Nephron progenitor cell (in vitro differentiated cells): ENCODE data around the gene RNF214.

Source experiments
- DNase-seq: peaks from one replicate; pipeline ENCODE4 v3.0.0; 2021
- H3K27ac Mint-ChIP-seq: 2 replicates; pipeline ENCODE4 v1.8.0; 2021; ENCODE audit warnings: mild to moderate bottlenecking, moderate library complexity, mixed read lengths
- H3K27me3 Mint-ChIP-seq: 2 replicates; pipeline ENCODE4 v1.8.0; 2021; ENCODE audit warnings: mild to moderate bottlenecking, low read depth, mixed read lengths; ENCODE audit not compliant: poor library complexity
- H3K36me3 Mint-ChIP-seq: 2 replicates; pipeline ENCODE4 v1.8.0; 2021; ENCODE audit warnings: low read depth, mixed read lengths
- H3K4me1 Mint-ChIP-seq: 2 replicates; pipeline ENCODE4 v1.8.0; 2021; ENCODE audit warnings: mixed read lengths
- H3K4me3 Mint-ChIP-seq: 2 replicates; pipeline ENCODE4 v1.8.0; 2021; ENCODE audit warnings: mild to moderate bottlenecking, moderate library complexity, mixed read lengths
- H3K9me3 Mint-ChIP-seq: 2 replicates; pipeline ENCODE4 v1.8.0; 2021; ENCODE audit warnings: mild to moderate bottlenecking, moderate library complexity, mixed read lengths
- CTCF ChIP-seq: fragments of 200-600 bp; sonication (generic); IDR thresholded peaks from 2 replicates; pipeline ENCODE4 v1.5.0; 2021; ENCODE audit warnings: antibody characterized with exemption

Gene RNF214

GRCh38 chr11:117327567-117328374 lies 95.3 kb downstream of the RNF214 start, which contains the start of gene CEP164:
Gene CEP164 (plus strand): TSS chr11:117327854. CDS start chr11:117338587, 10,733 bp downstream.
- peaks cover 5% of the 10 kb centered on the region for H3K36me3 Mint-ChIP-seq
- H3K4me3 Mint-ChIP-seq: peak within 1 kb of the TSS; percentile 74
- peaks cover 4% of the 10 kb centered on the region for H3K27me3 Mint-ChIP-seq
- peaks cover 4% of the 10 kb centered on the region for H3K9me3 Mint-ChIP-seq
- peak; percentile 89 for DNase-seq
- peaks cover 6% of the 10 kb centered on the region for H3K4me1 Mint-ChIP-seq
- no peak for TF ChIP-seq CTCF
- H3K27ac Mint-ChIP-seq: no peak within 1 kb of the TSS

GRCh38 chr11:117328375-117329010 lies 96.0 kb downstream of the RNF214 start:
- TF ChIP-seq CTCF: no peak
- no peak overlapping the region for H3K4me3 Mint-ChIP-seq
- DNase-seq: peak; percentile 8
- no peaks in the 10 kb centered on the region for H3K27me3 Mint-ChIP-seq
- H3K36me3 Mint-ChIP-seq: no peaks in the 10 kb centered on the region
- H3K9me3 Mint-ChIP-seq: no peaks in the 10 kb centered on the region
- H3K27ac Mint-ChIP-seq: no peak overlapping the region
- H3K4me1 Mint-ChIP-seq: peaks cover 6% of the 10 kb centered on the region

- no peak for DNase-seq
- Mint-ChIP-seq H3K27ac (no peak overlapping the region), H3K4me1 (peaks cover 10% of the 10 kb centered on the region), H3K27me3 (no peaks in the 10 kb centered on the region), H3K9me3 (no peaks in the 10 kb centered on the region), H3K4me3 (no peak overlapping the region), H3K36me3 (peaks cover 19% of the 10 kb centered on the region)
- TF ChIP-seq CTCF: no peak
These were observed 100.4 kb downstream of the RNF214 start for GRCh38 chr11:117332843-117333242.

GRCh38 chr11:117333917-117334316 lies 101.4 kb downstream of the RNF214 start:
- no peaks in the 10 kb centered on the region for H3K9me3 Mint-ChIP-seq
- no peak for DNase-seq
- TF ChIP-seq CTCF: no peak
- H3K27ac Mint-ChIP-seq: no peak overlapping the region
- H3K4me1 Mint-ChIP-seq: peaks cover 10% of the 10 kb centered on the region
- H3K36me3 Mint-ChIP-seq: peaks cover 29% of the 10 kb centered on the region
- H3K27me3 Mint-ChIP-seq: no peaks in the 10 kb centered on the region
- H3K4me3 Mint-ChIP-seq: no peak overlapping the region

- peaks cover 29% of the 10 kb centered on the region for H3K36me3 Mint-ChIP-seq
- H3K27ac Mint-ChIP-seq: peak overlapping the region; percentile 70
- TF ChIP-seq CTCF: no peak
- no peaks in the 10 kb centered on the region for H3K27me3 Mint-ChIP-seq
- H3K9me3 Mint-ChIP-seq: no peaks in the 10 kb centered on the region
- no peak overlapping the region for H3K4me3 Mint-ChIP-seq
- no peak for DNase-seq
- H3K4me1 Mint-ChIP-seq: peaks cover 8% of the 10 kb centered on the region
These were observed 102.4 kb downstream of the RNF214 start for GRCh38 chr11:117334896-117335295.
